Activated naive CD8-positive, alpha-beta T cell treated with anti-CD3 and anti-CD28 coated beads, Interleukin-2, amount 50 U/mL, for 24 hours (primary cell): ENCODE data around the gene KAT6B.

Experiments used
- ATAC-seq: fragments of 150-1000 bp; cut with Tn5 transposase; one replicate; pipeline ENCODE4 v1.10.0; 2021
- DNase-seq: peaks from one replicate; pipeline ENCODE4 v3.0.0; 2021
- H3K27ac Mint-ChIP-seq: one replicate; pipeline ENCODE4 v1.8.0; 2021; ENCODE audit warnings: mild to moderate bottlenecking, mixed read lengths
- H3K27me3 Mint-ChIP-seq: one replicate; pipeline ENCODE4 v1.8.0; 2021; ENCODE audit warnings: mixed read lengths
- H3K36me3 Mint-ChIP-seq: one replicate; pipeline ENCODE4 v1.8.0; 2021; ENCODE audit warnings: low read depth, mixed read lengths
- H3K4me1 Mint-ChIP-seq: one replicate; pipeline ENCODE4 v1.8.0; 2021; ENCODE audit warnings: mixed read lengths
- H3K4me3 Mint-ChIP-seq: one replicate; pipeline ENCODE4 v1.8.0; 2021; ENCODE audit warnings: mild to moderate bottlenecking, moderate library complexity, mixed read lengths
- H3K9me3 Mint-ChIP-seq: one replicate; pipeline ENCODE4 v1.8.0; 2021; ENCODE audit warnings: mixed read lengths

KAT6B gene

DNA sequence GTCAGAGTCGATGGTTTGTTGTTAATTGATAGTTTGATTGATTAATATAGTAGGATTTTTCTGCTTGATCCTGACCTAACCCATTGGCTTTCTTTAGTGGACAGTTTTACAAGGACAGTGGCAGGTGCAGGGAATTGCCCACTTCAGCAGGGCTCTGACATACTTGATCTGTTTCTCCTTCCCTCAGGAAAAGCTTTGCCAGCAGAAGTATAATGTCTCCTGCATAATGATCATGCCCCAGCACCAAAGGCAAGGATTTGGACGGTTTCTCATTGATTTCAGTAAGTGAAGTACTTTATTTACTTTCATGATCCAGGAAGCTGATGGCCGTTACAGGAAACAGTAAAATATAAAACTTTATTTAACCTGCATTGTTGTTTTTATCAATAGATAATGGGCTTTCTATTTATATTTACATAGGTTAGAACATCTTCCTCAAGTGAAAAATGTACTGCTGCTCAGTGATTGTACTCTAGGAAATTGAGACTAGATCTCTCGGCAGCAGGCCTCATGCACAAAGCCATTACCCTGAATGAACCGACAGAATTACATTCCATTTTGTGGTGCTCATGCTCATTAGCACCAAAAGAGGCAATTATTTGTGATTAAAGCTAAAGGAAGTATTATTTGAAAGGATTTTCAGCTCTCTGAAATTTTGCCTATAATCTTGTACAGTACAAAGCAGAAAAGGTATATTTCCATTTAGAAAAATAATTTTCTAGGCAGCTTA is 162.6 kb downstream of the KAT6B start:
- H3K9me3 Mint-ChIP-seq: no peaks in the 10 kb centered on the region
- H3K27ac Mint-ChIP-seq: no peak overlapping the region

DNA sequence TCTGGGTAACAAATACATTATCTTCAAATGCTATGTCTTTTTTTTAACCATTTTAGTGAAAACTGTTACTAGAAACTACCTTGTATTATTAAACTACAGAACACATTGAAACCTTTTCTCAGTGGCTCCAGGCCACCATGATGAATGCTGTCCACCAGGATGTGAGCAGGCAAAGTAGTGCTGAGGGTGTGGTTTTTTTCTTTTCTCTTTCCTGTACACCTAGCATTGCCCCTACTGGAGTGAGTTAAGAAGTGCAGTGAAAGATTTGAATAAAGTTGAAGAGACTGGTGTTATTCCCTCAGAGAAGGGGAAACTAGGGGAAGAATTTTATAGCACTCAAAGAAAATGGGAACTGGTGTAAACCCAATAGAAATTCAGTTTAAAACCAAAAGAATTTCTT is 165.0 kb downstream of the KAT6B start:
- Mint-ChIP-seq H3K4me3 (no peak overlapping the region), H3K27me3 (no peaks in the 10 kb centered on the region), H3K9me3 (no peaks in the 10 kb centered on the region), H3K4me1 (peaks cover 21% of the 10 kb centered on the region), H3K36me3 (peaks cover 17% of the 10 kb centered on the region), H3K27ac (no peak overlapping the region)
- ATAC-seq (peak; percentile 86), DNase-seq (no peak)

More for the DNA sequence above, 162.6 kb downstream of the KAT6B start:
- peaks cover 16% of the 10 kb centered on the region for H3K4me1 Mint-ChIP-seq
- peaks cover 19% of the 10 kb centered on the region for H3K36me3 Mint-ChIP-seq
- no peak overlapping the region for H3K4me3 Mint-ChIP-seq
- DNase-seq (no peak), ATAC-seq (no peak)
- no peaks in the 10 kb centered on the region for H3K27me3 Mint-ChIP-seq

GRCh38 chr10:74992068-74992467 is 165.7 kb downstream of the KAT6B start:
- Mint-ChIP-seq H3K27ac (no peak overlapping the region), H3K4me3 (no peak overlapping the region), H3K9me3 (no peaks in the 10 kb centered on the region), H3K36me3 (peaks cover 17% of the 10 kb centered on the region), H3K27me3 (no peaks in the 10 kb centered on the region), H3K4me1 (peaks cover 22% of the 10 kb centered on the region)
- ATAC-seq (no peak), DNase-seq (no peak)

DNA sequence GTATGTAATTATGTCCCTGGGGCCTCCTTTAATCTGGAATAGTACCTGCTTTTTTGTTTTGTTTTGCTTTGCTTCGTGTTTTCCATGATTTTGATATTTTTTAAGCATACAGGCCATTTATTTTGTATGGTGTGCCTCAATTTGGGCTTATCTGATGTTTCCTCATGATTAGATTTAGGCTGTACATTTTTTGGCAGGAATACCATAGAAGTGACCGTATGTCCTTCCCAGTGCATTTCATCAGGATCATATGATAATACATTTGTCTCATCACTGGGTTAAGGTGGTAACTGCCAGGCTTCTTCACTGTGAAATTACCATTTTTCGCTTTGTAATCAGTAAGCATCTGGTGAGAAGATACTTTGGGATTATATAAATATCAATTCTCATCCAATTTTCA is 167.2 kb downstream of the KAT6B start:
- Mint-ChIP-seq H3K4me3 (no peak overlapping the region), H3K9me3 (no peaks in the 10 kb centered on the region), H3K27ac (no peak overlapping the region), H3K36me3 (peaks cover 18% of the 10 kb centered on the region), H3K27me3 (no peaks in the 10 kb centered on the region), H3K4me1 (peaks cover 15% of the 10 kb centered on the region)
- DNase-seq: no peak
- no peak for ATAC-seq

DNA sequence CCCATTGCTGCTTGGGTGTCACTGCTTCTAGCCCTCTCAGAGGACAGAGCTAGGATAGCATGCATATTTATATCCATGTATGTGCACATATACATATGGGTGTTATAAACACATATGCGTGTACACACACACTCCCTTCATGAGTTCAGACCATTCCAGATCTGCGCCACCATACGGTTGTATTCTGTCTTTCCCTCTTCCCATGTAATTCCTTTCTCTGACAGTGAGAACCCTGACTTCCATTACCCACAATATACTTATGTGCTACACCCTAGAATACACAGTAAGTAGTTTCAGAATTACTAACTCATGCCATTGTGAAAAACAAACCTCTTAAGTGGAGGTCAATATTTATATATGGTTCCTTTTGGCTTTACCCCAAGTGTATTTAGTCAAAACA is 168.5 kb downstream of the KAT6B start:
- no peaks in the 10 kb centered on the region for H3K9me3 Mint-ChIP-seq
- DNase-seq (no peak), ATAC-seq (no peak)
- H3K4me3 Mint-ChIP-seq: no peak overlapping the region
- H3K36me3 Mint-ChIP-seq: peaks cover 18% of the 10 kb centered on the region
- H3K27ac Mint-ChIP-seq: no peak overlapping the region
- peaks cover 21% of the 10 kb centered on the region for H3K4me1 Mint-ChIP-seq
- no peaks in the 10 kb centered on the region for H3K27me3 Mint-ChIP-seq

DNA sequence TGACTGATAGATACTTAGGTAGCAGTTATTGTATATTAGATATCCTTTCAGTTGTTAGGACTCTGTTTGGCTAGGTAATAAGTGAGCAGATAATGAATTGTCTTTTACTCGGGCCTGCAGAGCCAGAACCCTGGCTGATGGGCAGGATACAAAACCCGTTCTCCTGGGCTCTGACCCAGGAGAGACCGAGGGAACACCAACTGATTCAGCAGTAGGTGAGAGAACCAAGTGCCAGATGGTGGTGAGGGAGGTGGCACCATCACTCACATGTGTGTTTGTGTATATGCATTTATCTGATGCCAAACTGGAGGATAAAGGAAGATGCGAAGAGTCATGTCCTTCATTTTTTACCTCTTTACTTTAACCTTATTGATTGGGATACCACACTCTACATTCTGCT is 169.4 kb downstream of the KAT6B start:
- Mint-ChIP-seq H3K4me1 (peaks cover 29% of the 10 kb centered on the region), H3K36me3 (peaks cover 14% of the 10 kb centered on the region), H3K27me3 (no peaks in the 10 kb centered on the region), H3K4me3 (no peak overlapping the region), H3K9me3 (no peaks in the 10 kb centered on the region), H3K27ac (no peak overlapping the region)
- ATAC-seq: no peak
- no peak for DNase-seq

GRCh38 chr10:74997163-74997562 is 170.8 kb downstream of the KAT6B start:
- H3K4me3 Mint-ChIP-seq: no peak overlapping the region
- no peaks in the 10 kb centered on the region for H3K9me3 Mint-ChIP-seq
- peaks cover 30% of the 10 kb centered on the region for H3K4me1 Mint-ChIP-seq
- H3K27ac Mint-ChIP-seq: no peak overlapping the region
- DNase-seq: no peak
- no peaks in the 10 kb centered on the region for H3K27me3 Mint-ChIP-seq
- H3K36me3 Mint-ChIP-seq: peaks cover 13% of the 10 kb centered on the region
- peak; percentile 52 for ATAC-seq

GRCh38 chr10:75000748-75001321 is 174.4 kb downstream of the KAT6B start:
- Mint-ChIP-seq H3K27me3 (no peaks in the 10 kb centered on the region), H3K4me1 (peaks cover 25% of the 10 kb centered on the region), H3K4me3 (peak overlapping the region; percentile 13), H3K27ac (peak overlapping the region; percentile 72), H3K36me3 (peaks cover 6% of the 10 kb centered on the region), H3K9me3 (no peaks in the 10 kb centered on the region)
- ATAC-seq (peak; percentile 55), DNase-seq (no peak)

GRCh38 chr10:75001715-75002350 is 175.4 kb downstream of the KAT6B start:
- ATAC-seq: peak; percentile 11
- no peaks in the 10 kb centered on the region for H3K27me3 Mint-ChIP-seq
- no peak overlapping the region for H3K4me3 Mint-ChIP-seq
- H3K4me1 Mint-ChIP-seq: peaks cover 25% of the 10 kb centered on the region
- H3K27ac Mint-ChIP-seq: no peak overlapping the region
- no peak for DNase-seq
- peaks cover 1% of the 10 kb centered on the region for H3K36me3 Mint-ChIP-seq
- no peaks in the 10 kb centered on the region for H3K9me3 Mint-ChIP-seq

GRCh38 chr10:75002351-75002725 is 175.9 kb downstream of the KAT6B start:
- DNase-seq: no peak
- no peak for ATAC-seq
- no peaks in the 10 kb centered on the region for H3K9me3 Mint-ChIP-seq
- H3K27me3 Mint-ChIP-seq: no peaks in the 10 kb centered on the region
- H3K4me1 Mint-ChIP-seq: peaks cover 25% of the 10 kb centered on the region
- peaks cover 2% of the 10 kb centered on the region for H3K36me3 Mint-ChIP-seq
- no peak overlapping the region for H3K4me3 Mint-ChIP-seq
- H3K27ac Mint-ChIP-seq: no peak overlapping the region

DNA sequence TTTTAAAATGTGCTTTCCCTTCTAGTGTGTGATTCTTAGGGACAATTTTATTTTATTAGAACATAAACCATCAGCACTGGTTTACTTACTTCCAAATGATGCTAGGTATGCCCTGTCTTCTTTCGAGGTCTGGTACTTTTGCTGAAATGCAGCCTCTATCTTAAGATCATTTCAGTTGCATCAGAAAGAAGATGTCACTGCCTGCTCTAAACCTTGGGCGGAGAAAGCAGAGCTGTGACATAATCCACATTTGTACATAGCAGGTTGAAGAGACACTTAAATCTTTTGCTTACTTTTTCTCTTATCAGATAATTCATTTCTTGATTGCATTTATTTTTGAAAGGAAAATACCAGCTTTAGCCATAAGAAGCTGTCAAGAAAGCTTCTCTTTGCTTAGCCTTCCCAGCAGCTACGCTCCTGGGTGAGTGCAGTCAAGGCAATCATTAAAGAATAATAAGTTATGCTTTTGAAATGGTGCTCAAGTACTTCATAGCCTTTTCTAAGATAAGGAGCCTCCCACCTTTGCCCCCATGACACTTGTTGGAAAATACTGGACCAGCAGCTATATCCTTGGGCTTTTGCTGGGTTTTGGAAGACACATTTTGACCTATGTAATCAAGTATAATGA is 176.7 kb downstream of the KAT6B start:
- Mint-ChIP-seq H3K9me3 (no peaks in the 10 kb centered on the region), H3K27ac (no peak overlapping the region)

GRCh38 chr10:75003891-75004290 is 177.5 kb downstream of the KAT6B start:
- Mint-ChIP-seq H3K36me3 (peaks cover 2% of the 10 kb centered on the region), H3K4me3 (no peak overlapping the region), H3K27me3 (no peaks in the 10 kb centered on the region), H3K27ac (no peak overlapping the region), H3K4me1 (peaks cover 38% of the 10 kb centered on the region), H3K9me3 (no peaks in the 10 kb centered on the region)
- DNase-seq: no peak
- no peak for ATAC-seq

More for the DNA sequence above, 176.7 kb downstream of the KAT6B start:
- DNase-seq: no peak
- no peak for ATAC-seq
- peaks cover 2% of the 10 kb centered on the region for H3K36me3 Mint-ChIP-seq
- no peak overlapping the region for H3K4me3 Mint-ChIP-seq
- H3K27me3 Mint-ChIP-seq: no peaks in the 10 kb centered on the region
- peaks cover 32% of the 10 kb centered on the region for H3K4me1 Mint-ChIP-seq

DNA sequence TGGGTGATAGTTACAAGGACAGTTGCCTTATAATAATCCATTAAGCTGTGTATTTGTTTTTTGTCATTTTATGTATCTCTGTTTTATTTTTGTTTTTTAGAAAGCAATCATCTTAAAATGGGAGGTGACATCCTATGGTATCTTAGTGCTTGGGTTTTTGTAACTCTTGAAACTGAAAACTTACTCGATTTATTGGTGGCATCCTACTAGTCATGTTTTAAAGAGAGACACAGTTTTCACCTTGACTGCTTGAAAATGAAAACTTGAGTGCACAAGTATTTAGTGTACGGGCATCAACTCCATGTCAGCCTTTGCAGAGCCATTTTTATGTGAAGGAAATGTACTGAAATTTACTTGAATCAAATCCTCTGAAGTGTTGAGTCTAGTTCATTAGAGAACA is 181.2 kb downstream of the KAT6B start:
- H3K27ac Mint-ChIP-seq: peak overlapping the region; percentile 24
- DNase-seq: no peak
- no peaks in the 10 kb centered on the region for H3K9me3 Mint-ChIP-seq
- H3K4me3 Mint-ChIP-seq: peak overlapping the region; percentile 50
- no peaks in the 10 kb centered on the region for H3K27me3 Mint-ChIP-seq
- peaks cover 36% of the 10 kb centered on the region for H3K4me1 Mint-ChIP-seq
- peaks cover 5% of the 10 kb centered on the region for H3K36me3 Mint-ChIP-seq
- ATAC-seq: no peak

GRCh38 chr10:75008952-75009351 is 182.6 kb downstream of the KAT6B start:
- H3K27ac Mint-ChIP-seq: no peak overlapping the region
- no peak for ATAC-seq
- H3K4me1 Mint-ChIP-seq: peaks cover 49% of the 10 kb centered on the region
- peaks cover 6% of the 10 kb centered on the region for H3K36me3 Mint-ChIP-seq
- no peaks in the 10 kb centered on the region for H3K9me3 Mint-ChIP-seq
- DNase-seq: no peak
- H3K27me3 Mint-ChIP-seq: no peaks in the 10 kb centered on the region
- H3K4me3 Mint-ChIP-seq: no peak overlapping the region

DNA sequence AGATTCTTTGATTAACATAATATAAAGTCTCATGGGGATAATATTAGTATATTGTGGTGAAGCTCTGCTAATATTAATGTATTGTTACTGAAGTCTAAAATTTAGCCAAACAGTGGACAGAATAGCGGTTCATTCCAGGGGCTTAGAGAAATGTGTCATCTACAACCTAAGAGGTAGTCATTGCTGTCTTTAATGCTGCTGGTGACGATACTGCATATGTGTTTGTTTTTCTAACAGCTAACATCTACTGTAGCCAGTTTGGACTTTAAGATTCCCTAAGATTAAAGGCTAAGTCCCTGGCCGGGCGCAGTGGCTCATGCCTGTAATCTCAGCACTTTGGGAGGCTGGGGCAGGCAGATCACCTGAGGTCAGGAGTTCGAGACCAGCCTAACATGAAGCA is 183.0 kb downstream of the KAT6B start:
- ATAC-seq (no peak), DNase-seq (no peak)
- Mint-ChIP-seq H3K36me3 (peaks cover 6% of the 10 kb centered on the region), H3K27me3 (no peaks in the 10 kb centered on the region), H3K4me3 (no peak overlapping the region), H3K9me3 (no peaks in the 10 kb centered on the region), H3K4me1 (peaks cover 52% of the 10 kb centered on the region), H3K27ac (no peak overlapping the region)
